CD4-positive, alpha-beta T cell (primary cell): ENCODE data around the gene MASP2. TPM values are rescaled to one million over a fixed set of nuclear protein-coding genes. Genes with fewer than 3 reads are reported as not detected.
"Not testable (repeated sequence)": the region's sequence is repeated elsewhere in the genome, so short reads cannot be mapped to it uniquely, and the experiment has no call there.

Experiments
- ATAC-seq: fragments of 200-7000 bp; cut with Tn5 transposase; one replicate; pipeline ENCODE4 v1.10.0; 2022; ENCODE audit warnings: mild to moderate bottlenecking; ENCODE audit not compliant: poor library complexity
- CTCF ChIA-PET: fragments of 350-600 bp; sonication (Branson Sonifier 250); formaldehyde crosslinking; loops from one replicate; lab custom pipeline; 2021; ENCODE audit warnings: antibody characterized with exemption, inconsistent platforms; lab: Charles Lee
- POLR2A ChIA-PET: fragments of 350-600 bp; sonication (Branson Sonifier 250); formaldehyde crosslinking; loops from one replicate; lab custom pipeline; 2021; ENCODE audit warnings: antibody characterized with exemption, inconsistent platforms; lab: Charles Lee
- DNase-seq, 14 experiments: peaks; one replicate each; pipeline ENCODE4 v3.0.0-alpha.2; 2013 to 2020; ENCODE audit warnings: mixed read lengths in 2 of 14
- H3K27ac ChIP-seq, 2 donors: one replicate each; pipeline versions ENCODE4 v1.5.1 to v1.7.0; 2013; ENCODE audit warnings: low read length in 2 of 2, low read depth in 1 of 2, mild to moderate bottlenecking in 1 of 2
- H3K27me3 ChIP-seq, 2 experiments: 1 replicate in 1 of 2; 2 replicates in 1 of 2; pipeline versions ENCODE4 v1.6.1 to v1.7.0; 2013; ENCODE audit warnings: low read length in 2 of 2, control low read depth in 1 of 2, mild to moderate bottlenecking in 1 of 2, moderate library complexity in 1 of 2; ENCODE audit not compliant: insufficient read depth in 2 of 2, control insufficient read depth in 1 of 2
- H3K36me3 ChIP-seq: one replicate; pipeline ENCODE4 v1.6.1; 2013; ENCODE audit warnings: low read length, control low read depth; ENCODE audit not compliant: insufficient read depth
- H3K4me1 ChIP-seq: one replicate; pipeline ENCODE4 v1.6.1; 2013; ENCODE audit warnings: low read length, control low read depth; ENCODE audit not compliant: insufficient read depth
- H3K4me3 ChIP-seq: one replicate; pipeline ENCODE4 v1.5.1; 2013; ENCODE audit warnings: mild to moderate bottlenecking, low read length, moderate library complexity
- H3K9me3 ChIP-seq, 2 experiments: 1 replicate in 1 of 2; 2 replicates in 1 of 2; pipeline versions ENCODE4 v1.6.1 to v1.7.0; 2013; ENCODE audit warnings: low read length in 2 of 2, mild to moderate bottlenecking in 2 of 2, control low read depth in 1 of 2, moderate library complexity in 1 of 2; ENCODE audit not compliant: control insufficient read depth in 1 of 2, insufficient read depth in 1 of 2
- H3K27ac Mint-ChIP-seq: one replicate; pipeline ENCODE4 v1.8.0; 2020; ENCODE audit warnings: mixed read lengths
- H3K27me3 Mint-ChIP-seq: one replicate; pipeline ENCODE4 v1.8.0; 2021; ENCODE audit warnings: mixed read lengths
- H3K36me3 Mint-ChIP-seq: one replicate; pipeline ENCODE4 v1.8.0; 2021; ENCODE audit warnings: low read depth, mixed read lengths
- H3K4me1 Mint-ChIP-seq: one replicate; pipeline ENCODE4 v1.8.0; 2021; ENCODE audit warnings: low read depth, mixed read lengths
- H3K4me3 Mint-ChIP-seq: one replicate; pipeline ENCODE4 v1.8.0; 2020; ENCODE audit warnings: mild to moderate bottlenecking, mixed read lengths
- H3K9me3 Mint-ChIP-seq: one replicate; pipeline ENCODE4 v1.8.0; 2020; ENCODE audit warnings: mixed read lengths
- intact Hi-C, 2 experiments: fragments of 100-400 bp; cut with DNase I in 1 of 2; cut with micrococcal nuclease in 1 of 2; formaldehyde crosslinking; loops; one replicate each; pipeline versions ENCODE4 v1.15.1 to v1.9.0; 2023 to 2025; cut with DNase I, micrococcal nuclease
- total RNA-seq, 174 experiments: library from RNA in 2 of 174; stranded (reverse) in 2 of 174; gene quantifications; one replicate each; pipeline ENCODE4 v1.2.3 and lab custom pipeline; 2021 to 2026
- TF ChIP-seq, protein P1 (sequence below): fragments of 200-600 bp; IDR thresholded peaks from one replicate; pipeline ENCODE4 v1.8.0; 2022; ENCODE audit warnings: antibody characterized with exemption, mild to moderate bottlenecking

The MASP2 gene
- total RNA-seq, 2 experiments from 2014 or later, result 0.27 to 0.53 TPM

DNA sequence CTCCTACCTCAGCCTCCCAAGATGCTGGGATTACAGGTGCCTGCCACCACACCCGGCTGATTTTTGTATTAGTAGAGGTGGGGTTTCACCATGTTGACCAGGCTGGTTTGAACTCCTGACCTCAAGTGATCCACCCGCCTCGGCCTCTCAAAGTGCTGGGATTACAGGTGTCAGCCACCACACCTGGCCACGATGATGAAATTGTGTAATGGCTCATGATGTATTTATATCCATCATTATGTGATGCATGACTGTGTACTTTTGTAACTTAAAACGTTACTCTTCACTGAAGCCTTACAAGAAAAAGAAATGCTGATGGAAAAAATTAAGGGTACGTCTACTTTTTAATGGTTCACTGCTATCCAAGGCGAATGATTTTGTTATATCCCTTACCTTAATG, 27.1 kb downstream of the MASP2 start:
- CTCF ChIA-PET, result no interaction called here
- H3K4me1 ChIP-seq, result peaks cover 21% of the 10 kb centered on the region
- intact Hi-C loops, result loop anchor here in 1 of 2 experiments (10.0 kb wide), 1 partner anchor 985 kb away; the partner anchor contains the start of gene UBE4B

DNA sequence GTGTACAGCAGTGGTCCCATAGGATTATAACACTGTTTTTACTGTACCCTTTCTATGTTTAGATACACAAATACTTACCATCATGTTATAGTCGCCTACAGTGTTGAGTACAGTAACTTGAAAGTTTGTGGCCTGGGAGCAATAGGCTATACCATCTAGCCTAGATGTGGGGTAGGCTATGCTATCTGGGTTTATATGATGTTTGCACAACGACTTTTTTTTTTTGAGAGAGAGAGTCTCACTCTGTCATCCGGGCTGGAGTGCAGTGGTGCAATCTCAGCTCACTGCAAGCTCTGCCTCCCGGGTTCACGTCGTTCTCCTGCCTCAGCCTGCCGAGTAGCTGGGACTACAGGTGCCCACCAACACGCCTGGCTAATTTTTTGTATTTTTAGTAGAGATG, 27.7 kb downstream of the MASP2 start:
- H3K4me3 Mint-ChIP-seq, H3K4me3 ChIP-seq, H3K27ac ChIP-seq, CTCF ChIA-PET, H3K27ac Mint-ChIP-seq, POLR2A ChIA-PET, H3K27me3 Mint-ChIP-seq, H3K9me3 ChIP-seq, DNase-seq, H3K27me3 ChIP-seq, H3K9me3 Mint-ChIP-seq, ATAC-seq: not testable (repeated sequence)
- intact Hi-C loops, result loop anchor here in 1 of 2 experiments (10.0 kb wide), 1 partner anchor 985 kb away; the partner anchor contains the start of gene UBE4B
- Mint-ChIP-seq H3K36me3 (peaks cover 95% of the 10 kb centered on the region), H3K4me1 (peaks cover 46% of the 10 kb centered on the region)
- Histone ChIP-seq H3K4me1 (peaks cover 27% of the 10 kb centered on the region), H3K36me3 (peaks cover 90% of the 10 kb centered on the region)

More for the DNA sequence above, 27.1 kb downstream of the MASP2 start:
- no peak for ATAC-seq
- no peak for DNase-seq
- TF ChIP-seq, protein P1, sequence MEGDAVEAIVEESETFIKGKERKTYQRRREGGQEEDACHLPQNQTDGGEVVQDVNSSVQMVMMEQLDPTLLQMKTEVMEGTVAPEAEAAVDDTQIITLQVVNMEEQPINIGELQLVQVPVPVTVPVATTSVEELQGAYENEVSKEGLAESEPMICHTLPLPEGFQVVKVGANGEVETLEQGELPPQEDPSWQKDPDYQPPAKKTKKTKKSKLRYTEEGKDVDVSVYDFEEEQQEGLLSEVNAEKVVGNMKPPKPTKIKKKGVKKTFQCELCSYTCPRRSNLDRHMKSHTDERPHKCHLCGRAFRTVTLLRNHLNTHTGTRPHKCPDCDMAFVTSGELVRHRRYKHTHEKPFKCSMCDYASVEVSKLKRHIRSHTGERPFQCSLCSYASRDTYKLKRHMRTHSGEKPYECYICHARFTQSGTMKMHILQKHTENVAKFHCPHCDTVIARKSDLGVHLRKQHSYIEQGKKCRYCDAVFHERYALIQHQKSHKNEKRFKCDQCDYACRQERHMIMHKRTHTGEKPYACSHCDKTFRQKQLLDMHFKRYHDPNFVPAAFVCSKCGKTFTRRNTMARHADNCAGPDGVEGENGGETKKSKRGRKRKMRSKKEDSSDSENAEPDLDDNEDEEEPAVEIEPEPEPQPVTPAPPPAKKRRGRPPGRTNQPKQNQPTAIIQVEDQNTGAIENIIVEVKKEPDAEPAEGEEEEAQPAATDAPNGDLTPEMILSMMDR, result no peak
- no peaks in the 10 kb centered on the region for H3K9me3 ChIP-seq
- peaks cover 95% of the 10 kb centered on the region for H3K36me3 Mint-ChIP-seq
- H3K27me3 Mint-ChIP-seq, result no peaks in the 10 kb centered on the region
- H3K4me3 Mint-ChIP-seq, result peak overlapping the region; percentile 4
- H3K4me3 ChIP-seq, result no peak overlapping the region
- H3K27ac ChIP-seq, result no peak overlapping the region
- no peaks in the 10 kb centered on the region for H3K9me3 Mint-ChIP-seq
- peaks cover 39% of the 10 kb centered on the region for H3K4me1 Mint-ChIP-seq
- H3K27me3 ChIP-seq, result no peaks in the 10 kb centered on the region
- POLR2A ChIA-PET, result no interaction called here
- H3K36me3 ChIP-seq, result peaks cover 90% of the 10 kb centered on the region
- H3K27ac Mint-ChIP-seq, result no peak overlapping the region

GRCh38 chr1:11013160-11013531, 33.9 kb downstream of the MASP2 start:
- no peaks in the 10 kb centered on the region for H3K27me3 ChIP-seq
- H3K9me3 Mint-ChIP-seq, result no peaks in the 10 kb centered on the region
- H3K27ac Mint-ChIP-seq, result peak overlapping the region; percentile 98
- H3K27ac ChIP-seq, result peak overlapping the region; percentile 91 to 99
- CTCF ChIA-PET, result interaction anchor here (0.6 to 1.7 kb wide), 4 partner anchors 25 to 1781 kb away, joined by 3 to 9 read pairs (median 4); partner anchors contain the start of gene CENPS
- no peaks in the 10 kb centered on the region for H3K9me3 ChIP-seq
- peaks cover 34% of the 10 kb centered on the region for H3K4me1 Mint-ChIP-seq
- intact Hi-C loops, result loop anchor here in 1 of 2 experiments (2.0 to 10.0 kb wide), 6 partner anchors 48 to 978 kb away; partner anchors contain the start of genes EXOSC10, MTOR, SRM and UBE4B
- H3K36me3 ChIP-seq, result peaks cover 46% of the 10 kb centered on the region
- peak overlapping the region; percentile 94 for H3K4me3 Mint-ChIP-seq
- peaks cover 52% of the 10 kb centered on the region for H3K36me3 Mint-ChIP-seq
- H3K4me3 ChIP-seq, result peak overlapping the region; percentile 85
- no peaks in the 10 kb centered on the region for H3K27me3 Mint-ChIP-seq
- TF ChIP-seq, protein P1, result no peak
- no peak for DNase-seq
- H3K4me1 ChIP-seq, result peaks cover 46% of the 10 kb centered on the region
- peak; percentile 0 for ATAC-seq
- POLR2A ChIA-PET, result interaction anchor here (0.6 to 2.2 kb wide), 10 partner anchors 18 to 896 kb away, joined by 3 to 26 read pairs (median 5); partner anchors contain the start of genes EXOSC10, FBXO2, FBXO44 and SRM
